ENCODE data around the gene TMEM242.
"Not testable (repeated sequence)": the region's sequence is repeated elsewhere in the genome, so short reads cannot be mapped to it uniquely, and the experiment has no call there.

TMEM242 gene

GRCh38 chr6:157325069-157325805 lies 1.9 kb upstream of the TMEM242 start:
- in situ Hi-C loops (cut with HindIII; ENCODE audit: low sequenced_read_pairs): loop anchor here (10.0 kb wide), 1 partner anchor 340 kb away; no protein-coding TSS in a partner anchor

GRCh38 chr6:157323966-157324300 lies 614 bp upstream of the TMEM242 start:
- in situ Hi-C loops (cut with HindIII; ENCODE audit: low sequenced_read_pairs): loop anchor here (10.0 kb wide), 1 partner anchor 341 kb away; no protein-coding TSS in a partner anchor

- in situ Hi-C loops (cut with HindIII; ENCODE audit: low sequenced_read_pairs): loop anchor here (10.0 kb wide), 1 partner anchor 342 kb away; no protein-coding TSS in a partner anchor
These were observed 496 bp downstream of the TMEM242 start for GRCh38 chr6:157322792-157323254.

- in situ Hi-C loops (cut with HindIII; ENCODE audit: low sequenced_read_pairs): no loop called here
These were observed 6.2 kb downstream of the TMEM242 start for GRCh38 chr6:157316871-157317814.

- in situ Hi-C loops (cut with HindIII; ENCODE audit: low sequenced_read_pairs): no loop called here
These were observed 8.5 kb downstream of the TMEM242 start for GRCh38 chr6:157314705-157315321.

- in situ Hi-C loops (cut with HindIII; ENCODE audit: low sequenced_read_pairs): no loop called here
These were observed 9.5 kb downstream of the TMEM242 start for GRCh38 chr6:157313531-157314467.

- in situ Hi-C loops (cut with HindIII; ENCODE audit: low sequenced_read_pairs): no loop called here
These were observed 10.6 kb downstream of the TMEM242 start for GRCh38 chr6:157312757-157313156.

- in situ Hi-C loops (cut with HindIII; ENCODE audit: low sequenced_read_pairs): not testable (repeated sequence)
These were observed 12.6 kb downstream of the TMEM242 start for GRCh38 chr6:157310693-157311092.

GRCh38 chr6:157307661-157308060 lies 15.7 kb downstream of the TMEM242 start:
- in situ Hi-C loops (cut with HindIII; ENCODE audit: low sequenced_read_pairs): no loop called here

GRCh38 chr6:157305670-157306653 lies 17.4 kb downstream of the TMEM242 start:
- in situ Hi-C loops (cut with HindIII; ENCODE audit: low sequenced_read_pairs): no loop called here

- in situ Hi-C loops (cut with HindIII; ENCODE audit: low sequenced_read_pairs): no loop called here
These were observed 18.2 kb downstream of the TMEM242 start for GRCh38 chr6:157304899-157305663.

GRCh38 chr6:157302736-157303135 lies 20.6 kb downstream of the TMEM242 start:
- in situ Hi-C loops (cut with HindIII; ENCODE audit: low sequenced_read_pairs): no loop called here

GRCh38 chr6:157300436-157300835 lies 22.9 kb downstream of the TMEM242 start:
- in situ Hi-C loops (cut with HindIII; ENCODE audit: low sequenced_read_pairs): no loop called here

- in situ Hi-C loops (cut with HindIII; ENCODE audit: low sequenced_read_pairs): no loop called here
These were observed 23.3 kb downstream of the TMEM242 start for GRCh38 chr6:157300006-157300405.

GRCh38 chr6:157298216-157298724 lies 25.0 kb downstream of the TMEM242 start:
- in situ Hi-C loops (cut with HindIII; ENCODE audit: low sequenced_read_pairs): no loop called here

GRCh38 chr6:157294654-157295053 lies 28.7 kb downstream of the TMEM242 start:
- in situ Hi-C loops (cut with HindIII; ENCODE audit: low sequenced_read_pairs): no loop called here

GRCh38 chr6:157293780-157294179 lies 29.5 kb downstream of the TMEM242 start:
- in situ Hi-C loops (cut with HindIII; ENCODE audit: low sequenced_read_pairs): no loop called here

- in situ Hi-C loops (cut with HindIII; ENCODE audit: low sequenced_read_pairs): no loop called here
These were observed 31.1 kb downstream of the TMEM242 start for GRCh38 chr6:157292202-157292601.

All from DLD1 (cell line).